HG03565 (cell line): ENCODE results near the gene PAQR8.
A peak's percentile ranks its signal among the peaks of the same experiment; 100 is the strongest.

Experiments
- ATAC-seq: cut with Tn5 transposase; IDR thresholded peaks from one replicate; pipeline ENCODE4 v1.9.1; 2021; ENCODE audit warnings: mild to moderate bottlenecking, moderate library complexity; ENCODE audit not compliant: unreplicated experiment

Gene PAQR8

DNA sequence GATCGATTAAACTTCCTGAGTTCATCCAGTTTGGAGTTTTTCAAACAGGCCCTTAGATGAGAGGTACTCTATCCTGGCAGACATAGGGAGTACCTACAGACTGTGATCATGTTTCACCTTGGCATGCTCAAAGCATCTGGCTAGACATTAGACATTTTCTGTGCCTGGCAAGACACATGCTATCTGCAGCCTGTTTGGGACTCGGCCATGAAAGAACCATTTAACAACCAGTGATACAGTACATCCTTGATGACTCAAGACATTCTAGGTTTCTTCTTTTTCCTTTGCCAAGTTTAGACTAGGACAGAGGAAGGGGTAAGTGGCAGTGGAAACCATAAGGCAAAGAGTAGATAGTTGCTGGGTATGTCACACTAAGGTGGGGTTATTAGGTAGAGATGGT lies 15.4 kb upstream of the PAQR8 start:
- no peak for ATAC-seq

DNA sequence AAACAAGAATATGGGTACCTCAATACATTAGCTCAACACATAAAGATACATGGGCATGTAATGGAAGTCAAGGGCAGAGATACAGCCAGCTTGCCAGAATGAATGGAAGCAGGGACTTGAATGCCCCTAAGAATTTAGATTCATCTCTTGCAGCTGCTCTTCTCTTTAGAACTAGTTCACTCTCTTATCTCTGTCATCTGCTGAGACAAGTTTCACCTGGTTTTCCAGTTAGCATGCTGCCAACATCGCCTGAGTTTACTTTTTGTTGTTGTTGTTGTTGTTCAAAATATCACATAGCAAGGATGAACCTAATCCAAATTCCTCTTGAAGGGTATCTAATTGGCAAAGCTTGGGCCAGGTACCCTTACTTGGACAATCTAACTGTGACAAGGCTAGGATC lies 14.1 kb upstream of the PAQR8 start:
- no peak for ATAC-seq

DNA sequence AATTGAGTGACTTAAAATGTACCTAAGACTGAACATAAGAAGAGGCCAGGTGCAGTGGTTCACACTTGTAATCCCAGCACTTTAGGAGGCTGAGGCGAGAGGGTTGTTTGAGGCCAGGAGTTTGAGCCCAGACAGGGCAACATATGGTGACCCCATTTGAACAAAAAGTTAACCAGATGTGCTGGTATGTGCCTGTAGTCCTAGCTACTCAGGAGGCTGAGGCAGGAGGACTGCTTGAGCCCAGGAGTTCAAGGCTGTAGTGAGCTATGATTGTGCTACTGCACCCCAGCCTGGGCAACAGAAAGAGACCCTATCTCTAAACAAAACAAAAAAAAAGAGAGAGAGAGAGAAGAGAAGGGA lies 10.1 kb upstream of the PAQR8 start:
- no peak for ATAC-seq

DNA sequence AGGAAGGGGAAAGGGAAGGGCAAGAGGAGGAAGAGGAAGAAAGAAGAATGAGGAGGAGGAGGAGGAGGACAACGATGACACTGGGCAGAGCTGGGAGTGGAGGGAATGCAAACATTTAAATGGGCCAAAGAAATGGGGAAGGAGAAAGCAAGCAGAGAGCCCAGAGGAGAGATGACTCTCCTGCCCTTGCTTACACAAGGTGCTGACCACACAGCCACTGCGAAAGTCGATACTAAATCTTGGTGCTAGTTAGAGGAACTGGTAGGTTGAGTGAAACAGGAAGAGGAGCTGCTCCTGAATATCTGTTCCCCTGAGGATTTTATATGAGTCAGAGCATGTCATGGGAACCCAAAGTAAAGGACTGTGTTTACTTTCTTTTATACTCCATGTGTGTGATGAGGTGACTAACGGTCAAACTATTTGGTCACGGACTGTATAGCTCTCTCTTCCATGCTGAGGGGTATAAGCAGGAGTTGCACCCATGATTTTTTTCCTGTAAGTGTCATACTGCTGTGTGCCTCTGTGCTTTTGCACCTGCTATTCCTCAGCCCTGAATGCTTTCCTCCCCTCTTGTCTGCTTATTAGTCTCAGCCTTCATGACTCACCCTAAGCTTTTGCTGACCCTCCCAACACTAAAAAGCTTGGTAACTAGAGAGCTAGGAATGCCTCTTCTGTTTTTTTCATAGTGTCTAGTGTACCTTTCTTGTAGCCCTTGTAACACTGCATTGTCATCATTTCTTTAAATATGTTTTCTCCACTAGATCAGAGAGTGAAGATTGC lies 9.5 kb upstream of the PAQR8 start:
- ATAC-seq = peak; percentile 92

DNA sequence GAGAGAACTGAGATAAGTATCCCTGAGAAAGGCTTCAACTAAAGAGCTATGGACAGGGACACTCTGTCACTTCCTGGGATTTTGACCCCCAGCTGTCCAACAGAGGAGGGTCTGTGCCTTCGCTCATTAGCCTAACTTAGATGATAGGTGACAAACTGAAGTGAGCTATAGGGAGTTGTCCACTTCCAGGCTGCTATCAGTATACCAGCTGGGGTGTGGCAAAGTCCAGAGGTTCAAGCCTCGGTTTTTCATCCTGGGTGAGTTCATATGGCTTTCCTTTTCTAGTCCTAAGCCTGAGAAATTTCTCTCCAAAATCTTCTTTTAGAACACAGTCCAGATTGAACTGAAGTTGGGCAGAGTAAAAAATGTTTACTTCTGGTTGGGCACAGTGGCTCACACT lies 5.9 kb upstream of the PAQR8 start:
- ATAC-seq = no peak

DNA sequence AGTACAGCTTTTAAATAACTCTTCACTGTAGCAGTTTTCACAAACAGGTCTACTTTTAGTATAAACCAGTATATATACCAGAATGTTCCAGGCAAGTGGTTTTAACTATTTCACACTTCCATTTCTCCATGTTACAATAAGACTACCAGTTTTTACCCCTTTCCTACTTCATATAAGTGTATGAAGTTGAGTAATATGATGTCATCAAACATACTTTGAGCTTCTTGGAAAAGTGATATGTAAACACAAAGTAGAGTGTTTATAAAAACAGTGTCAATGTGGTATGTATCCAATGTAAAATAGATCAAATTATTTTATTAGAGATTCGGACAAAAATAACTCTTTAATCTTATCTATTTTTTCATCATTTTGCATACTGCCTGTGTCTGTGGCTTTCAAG lies 2.5 kb upstream of the PAQR8 start:
- no peak for ATAC-seq

DNA sequence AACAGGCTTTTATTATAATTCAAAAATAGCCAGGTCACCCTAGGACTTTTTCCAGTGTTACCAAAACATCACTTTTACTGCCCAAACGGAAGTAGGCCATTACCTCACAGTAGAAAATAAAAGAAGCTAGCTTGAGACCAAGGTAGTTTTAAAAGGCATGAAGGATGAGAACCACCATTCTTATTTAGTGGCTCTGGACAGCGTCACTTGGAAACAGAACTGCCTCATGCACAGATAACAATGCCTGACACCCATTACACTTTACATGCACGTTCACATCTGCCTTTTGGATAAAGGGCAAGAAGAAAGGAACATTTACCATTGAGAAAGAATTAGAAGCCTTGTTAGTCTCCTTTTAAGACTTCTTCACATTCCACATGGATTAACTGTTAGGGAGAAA lies 1.9 kb upstream of the PAQR8 start:
- ATAC-seq = no peak

DNA sequence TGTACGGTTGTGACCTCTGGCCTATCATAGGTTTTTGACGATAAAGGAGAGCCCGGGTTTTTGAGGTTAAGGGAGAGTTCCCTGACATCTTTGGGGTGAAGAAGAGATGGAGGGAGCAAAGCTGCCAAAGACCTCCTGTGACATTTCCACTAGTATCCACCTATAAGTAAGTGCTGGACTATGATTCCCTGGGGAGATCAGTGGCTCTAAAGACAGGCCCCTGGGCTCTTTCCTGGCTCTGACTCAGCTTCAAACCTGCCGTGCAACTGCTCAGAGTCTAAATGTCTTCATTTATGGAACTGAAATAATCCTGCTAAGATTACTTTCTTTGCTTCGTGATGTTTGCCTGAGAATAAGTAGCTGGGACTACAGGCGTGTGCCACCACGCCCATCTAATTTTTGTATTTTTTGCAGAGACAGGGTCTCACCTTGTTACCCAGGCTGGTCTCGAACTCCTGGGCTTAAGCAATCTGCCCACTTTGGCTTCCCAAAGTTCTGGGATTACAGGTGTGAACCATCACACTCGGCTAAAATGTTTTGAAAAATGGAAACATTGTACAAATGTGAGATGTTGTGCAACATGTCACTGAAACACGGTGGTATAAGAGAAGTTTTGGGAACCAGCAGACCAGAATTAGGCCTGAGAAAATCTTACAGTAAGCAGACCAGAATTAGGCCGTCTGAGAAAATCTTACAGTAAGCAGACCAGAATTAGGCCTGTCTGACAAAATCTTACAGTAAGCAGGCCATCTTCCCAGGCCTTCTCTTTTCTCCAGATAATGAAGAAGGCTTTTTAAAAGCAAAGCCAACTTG lies 1.1 kb upstream of the PAQR8 start:
- ATAC-seq = no peak

DNA sequence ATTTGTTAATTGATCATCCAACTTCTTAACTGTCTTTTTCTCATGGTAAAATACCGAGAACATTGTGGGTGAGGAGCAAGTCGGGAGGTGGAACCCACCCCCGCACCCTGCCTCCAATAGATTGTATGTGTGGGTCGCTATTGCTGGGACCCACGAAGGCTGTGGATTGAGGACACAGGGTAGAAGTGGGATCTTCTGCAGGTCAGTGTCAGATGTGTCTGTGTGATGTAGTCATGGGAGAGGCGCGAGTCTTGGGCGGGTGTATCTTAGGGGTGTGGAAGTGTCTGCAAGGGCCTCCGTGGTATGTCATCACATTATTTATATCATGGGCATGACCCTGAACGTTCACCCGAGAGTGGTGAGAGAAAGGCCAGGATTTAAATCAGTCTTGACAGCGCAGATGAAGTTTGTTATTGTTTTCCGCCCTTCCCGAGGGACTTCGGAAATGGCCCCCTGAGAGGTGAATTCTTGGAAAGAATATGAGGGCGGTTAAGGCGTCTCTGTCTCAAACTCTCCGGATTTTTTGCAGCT lies 472 bp upstream of the PAQR8 start:
- no peak for ATAC-seq

DNA sequence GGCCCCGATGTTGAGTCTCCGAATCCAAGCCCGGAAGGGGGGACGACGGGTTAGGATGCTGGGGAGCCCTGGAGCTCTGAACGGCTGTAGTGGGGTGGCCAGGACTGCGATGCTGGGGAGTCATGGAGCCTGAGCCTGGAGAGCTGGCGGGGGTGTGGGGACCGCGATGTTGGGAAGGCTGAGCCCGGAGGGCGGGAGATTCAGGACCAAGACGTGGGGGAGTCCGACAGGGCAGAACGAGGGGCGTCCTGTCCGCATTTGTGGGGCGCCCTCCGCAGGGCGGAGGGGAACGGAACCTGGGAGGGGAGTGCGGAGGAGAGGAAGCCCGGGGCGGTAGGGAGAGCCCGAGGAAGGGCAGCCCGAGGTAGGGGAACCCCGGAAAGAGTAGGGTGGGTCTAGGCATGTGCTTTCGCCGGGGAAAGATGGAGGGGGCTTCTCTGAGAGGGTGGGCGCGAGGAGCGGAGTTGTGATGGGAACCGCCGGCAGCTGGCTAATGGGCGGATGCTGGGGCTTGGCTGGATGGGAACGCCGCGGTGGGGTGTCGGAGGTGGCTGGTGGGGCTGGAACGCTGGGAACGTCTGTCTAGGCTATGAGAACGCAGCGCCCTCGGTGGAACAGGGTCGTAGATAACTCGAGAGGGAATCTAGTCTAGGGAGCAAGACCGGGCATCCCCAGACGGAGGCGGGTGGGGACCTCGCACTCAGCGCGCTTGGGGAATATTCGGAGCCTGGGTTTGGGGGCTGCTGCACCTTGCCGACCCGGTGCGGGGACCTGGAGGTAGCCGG lies 684 bp downstream of the PAQR8 start:
- ATAC-seq = peak; percentile 28

DNA sequence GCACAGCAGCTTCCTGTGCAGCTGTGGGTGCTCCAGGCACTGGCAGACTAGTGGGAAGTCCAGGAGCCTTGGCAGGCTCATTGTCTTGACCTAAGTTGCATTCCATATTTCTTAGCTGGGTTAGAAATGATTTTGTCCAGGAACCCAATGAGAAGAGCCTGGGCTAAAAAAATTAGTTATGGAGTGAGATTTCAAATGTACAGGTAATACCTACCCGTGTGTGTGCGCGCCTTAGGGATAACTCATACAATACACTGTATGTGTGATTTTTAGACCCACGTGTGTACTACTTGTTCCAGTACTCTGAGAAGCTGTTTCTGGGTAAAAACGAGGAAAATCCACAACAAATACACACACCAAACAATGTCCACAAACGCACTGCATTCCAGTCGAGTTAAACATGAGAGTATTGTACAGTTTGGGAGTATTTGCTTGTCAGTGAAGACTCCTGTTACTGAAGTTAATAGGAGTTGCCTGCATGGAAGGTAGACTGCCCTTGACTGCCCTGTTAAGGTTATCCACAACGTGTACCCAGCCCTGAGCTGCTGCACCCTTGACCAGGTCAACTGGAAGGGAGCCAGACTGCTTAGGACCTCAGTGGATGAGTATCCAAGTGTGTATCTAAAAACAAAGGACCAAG lies 1.4 kb downstream of the PAQR8 start:
- ATAC-seq = no peak

DNA sequence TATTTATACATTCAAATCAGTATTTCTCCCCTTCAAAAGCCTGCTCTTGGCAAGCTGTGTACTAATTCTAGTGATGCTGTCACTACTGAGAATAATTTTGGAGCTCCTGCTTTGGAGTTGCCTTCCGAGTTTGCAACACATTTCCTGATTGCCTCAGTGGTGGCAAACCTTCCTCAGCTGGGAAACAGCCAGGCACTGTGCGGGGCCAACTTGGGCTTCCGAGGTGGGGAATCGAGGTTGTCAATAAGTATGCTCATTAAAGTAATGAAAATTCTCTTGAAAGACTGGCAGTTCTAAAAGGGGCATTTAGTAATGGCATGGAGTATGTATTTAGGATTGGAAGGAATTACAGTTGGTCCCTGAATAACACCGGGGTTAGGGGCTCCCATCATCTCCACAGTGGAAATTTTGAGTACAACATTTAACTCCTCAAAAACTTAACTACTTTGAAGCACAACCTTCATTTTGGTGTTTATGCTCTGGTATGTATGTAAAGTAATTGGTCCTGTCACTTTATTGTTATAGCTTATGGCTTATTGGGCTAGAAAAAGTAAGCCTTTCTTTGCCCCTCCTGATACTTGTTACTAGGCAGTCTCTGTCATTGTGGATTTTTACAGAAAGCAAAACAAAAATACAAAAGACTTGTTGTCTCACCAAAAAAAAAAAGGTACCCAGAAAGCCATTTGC lies 2.7 kb downstream of the PAQR8 start:
- ATAC-seq = no peak

DNA sequence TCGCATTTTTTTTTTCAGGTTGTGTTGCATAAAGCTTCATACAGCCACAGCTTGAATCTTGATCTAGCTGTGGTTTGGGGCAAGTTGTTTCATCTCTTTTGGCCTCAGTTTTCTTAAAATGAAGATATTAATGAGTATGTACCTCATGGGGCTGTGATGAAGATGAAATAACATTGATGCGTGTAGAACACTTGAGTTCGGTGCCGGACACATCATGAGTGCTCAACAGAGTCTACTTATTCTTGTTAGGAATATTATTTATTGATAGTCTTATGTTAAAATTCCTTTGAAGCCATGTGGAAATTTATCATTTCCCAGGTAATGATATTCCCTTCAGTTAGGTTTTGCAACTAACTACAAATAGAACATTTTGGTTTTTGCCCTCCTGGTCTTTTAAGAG lies 3.4 kb downstream of the PAQR8 start:
- ATAC-seq = no peak

DNA sequence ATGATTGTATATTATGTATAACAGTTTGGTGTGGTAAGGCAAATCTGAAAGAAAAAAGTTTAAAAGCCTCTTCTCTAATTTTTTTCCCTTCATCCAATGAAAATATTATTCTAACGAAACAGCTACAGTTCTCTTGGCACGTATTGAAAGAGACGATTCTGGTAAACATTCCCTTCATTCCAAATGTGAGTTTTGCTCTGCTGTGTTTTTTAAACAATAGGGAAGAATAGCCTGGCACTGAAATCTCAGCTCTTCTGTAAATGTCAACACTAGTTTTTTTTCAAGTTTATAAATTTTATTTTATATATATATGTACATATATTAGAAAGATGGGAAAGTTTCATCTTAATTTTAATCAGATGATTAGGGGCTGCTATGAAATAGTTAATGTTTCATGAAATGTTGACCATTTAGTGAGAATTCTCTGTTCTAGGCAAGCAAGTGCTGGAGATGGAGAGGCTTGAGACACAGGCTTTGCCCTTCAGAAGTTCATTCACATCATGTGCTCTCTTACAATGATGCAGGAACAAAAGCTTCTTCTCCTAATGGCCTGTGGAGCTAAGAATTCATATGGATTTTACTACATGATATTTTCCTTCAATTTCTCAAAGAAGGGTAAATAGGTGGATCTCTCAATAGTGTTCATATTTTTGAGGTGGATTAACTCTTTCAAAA lies 4.1 kb downstream of the PAQR8 start:
- ATAC-seq = no peak

DNA sequence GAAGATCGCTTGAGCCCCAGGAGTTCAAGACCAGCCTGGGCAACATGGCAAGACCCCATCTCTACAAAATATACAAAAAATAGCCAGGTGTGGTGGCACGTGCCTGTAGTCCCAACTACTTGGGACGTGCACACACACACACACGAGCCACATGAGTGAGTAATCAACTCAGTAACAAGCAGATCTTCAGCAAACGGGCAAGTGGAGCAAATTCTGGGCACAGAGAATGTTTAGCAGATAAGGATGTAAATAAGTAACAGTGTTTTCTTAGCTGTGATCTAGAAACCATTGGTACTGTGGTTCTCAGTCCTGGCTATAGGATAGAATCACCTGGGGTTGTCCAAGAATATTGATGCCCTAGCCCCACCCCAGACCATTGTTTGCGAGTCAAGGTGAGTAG lies 6.1 kb downstream of the PAQR8 start:
- no peak for ATAC-seq

DNA sequence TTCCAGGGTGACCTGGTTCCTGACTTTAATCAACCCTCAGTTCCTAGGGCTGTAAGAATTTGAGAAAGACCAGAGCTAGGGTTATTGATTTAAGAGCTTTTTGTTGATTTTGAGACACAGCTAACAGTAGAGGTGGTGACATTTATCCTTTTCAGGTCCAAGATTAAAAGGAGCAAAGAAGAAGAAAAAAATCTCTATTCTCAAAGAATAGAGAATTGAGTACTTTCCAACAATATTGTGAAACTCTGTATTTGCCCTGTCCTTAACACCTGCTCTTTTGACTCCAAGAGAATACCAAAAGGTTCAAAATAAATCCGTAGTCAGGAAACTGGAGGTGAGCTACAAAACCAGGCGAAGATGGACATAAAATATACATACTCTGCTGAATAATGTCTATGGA lies 7.3 kb downstream of the PAQR8 start:
- ATAC-seq = no peak

DNA sequence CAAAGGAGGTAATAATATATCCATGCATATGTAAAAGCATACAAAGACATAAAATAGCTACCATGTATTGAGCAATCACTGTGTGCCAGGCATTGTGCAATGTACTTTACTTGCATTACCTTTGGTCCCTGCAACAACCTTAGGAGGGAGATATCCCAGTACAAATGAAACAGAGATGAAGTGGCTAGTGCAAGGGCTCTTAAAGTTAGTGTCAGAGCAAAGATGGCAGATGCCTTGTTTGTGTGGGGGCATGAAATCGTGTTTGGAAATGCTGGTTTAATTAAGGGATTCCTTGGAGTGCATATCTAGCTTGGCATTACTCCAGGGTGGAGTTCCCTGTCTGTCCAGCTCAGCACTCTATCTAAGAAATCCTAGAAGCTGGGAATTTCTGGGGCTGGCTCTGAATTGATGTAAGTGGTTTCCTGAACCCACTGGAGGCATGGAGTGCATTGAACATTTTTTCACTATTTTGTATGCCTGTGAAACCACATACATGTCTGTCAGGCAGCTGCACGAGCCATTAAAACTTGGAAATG lies 9.8 kb downstream of the PAQR8 start:
- ATAC-seq = no peak

DNA sequence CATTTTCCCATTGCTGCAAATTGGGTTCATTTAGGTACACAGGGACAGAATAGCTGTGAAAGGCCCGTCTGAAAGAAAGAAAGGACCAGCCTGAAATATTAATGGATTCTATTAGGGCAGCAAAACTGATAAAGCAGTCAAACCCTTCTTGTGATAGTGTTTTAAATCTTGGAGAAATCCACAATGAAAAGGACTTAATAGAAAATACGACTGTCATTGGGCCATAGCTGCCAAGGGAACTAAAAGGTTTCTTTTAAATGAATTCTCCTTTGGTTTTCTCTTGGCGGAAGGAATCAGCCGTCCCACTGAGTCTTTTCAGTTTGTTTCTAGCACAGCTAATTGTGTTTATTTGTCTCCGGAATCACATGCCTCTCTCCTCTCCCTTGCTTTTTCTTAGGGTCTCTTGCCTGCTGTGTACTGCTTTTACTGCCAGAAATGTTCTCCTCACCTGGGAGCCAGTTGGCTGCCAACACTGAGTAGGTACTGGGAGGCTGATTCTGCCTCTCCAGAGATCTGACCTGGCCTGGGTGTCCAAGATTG lies 11.3 kb downstream of the PAQR8 start:
- ATAC-seq = no peak

DNA sequence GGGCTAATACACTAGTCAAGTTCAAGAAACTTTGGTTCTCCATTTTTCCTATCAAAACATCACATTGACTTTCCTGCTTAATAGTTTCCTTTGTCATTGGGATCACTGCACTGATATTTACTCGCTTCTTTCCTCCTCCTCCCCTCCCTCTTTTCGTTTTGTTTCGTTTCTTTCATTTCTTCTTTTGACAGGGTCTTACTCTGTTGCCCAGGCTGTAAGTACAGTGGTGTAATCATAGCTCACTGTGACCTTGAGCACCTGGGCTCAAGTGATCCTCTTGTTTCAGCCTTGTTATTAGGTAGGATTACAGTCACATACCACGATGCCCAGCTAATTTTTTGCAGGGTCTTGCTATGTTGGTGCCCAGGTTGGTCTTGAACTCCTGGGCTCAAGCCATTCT lies 12.3 kb downstream of the PAQR8 start:
- no peak for ATAC-seq
